Left renal cortex interstitium (tissue), 4 donors: Measurements from ENCODE around the gene MICU1. TPM values are rescaled to one million over a fixed set of nuclear protein-coding genes. Genes with fewer than 3 reads are reported as not detected.
"Not testable (repeated sequence)": the region's sequence is repeated elsewhere in the genome, so short reads cannot be mapped to it uniquely, and the experiment has no call there.

ENCODE experiments used
- DNase-seq, 4 donors: peaks; one replicate each; pipeline ENCODE4 v3.0.0-alpha.2; 2013; ENCODE audit warnings: low read depth in 4 of 4, low spot score in 2 of 4, missing footprints in 1 of 4
- polyA plus RNA-seq, 4 donors: library from polyadenylated mRNA; unstranded; fragments of 120-200 nt; gene quantifications; one replicate each; pipeline ENCODE4 v1.2.1, GENCODE V29; 2013; ENCODE audit not compliant: insufficient read length in 4 of 4

Gene MICU1
- polyA plus RNA-seq, result 10 to 100 TPM; 66.3 to 91.3 (median 75.7) TPM

GRCh38 chr10:72625608-72626443 is at the start of gene MICU1:
TSS of gene MICU1 (minus strand) at chr10:72626079. CDS start at chr10:72566793, 59,286 bp downstream.
- peak; percentile 79 to 96 (median 90) for DNase-seq

- DNase-seq, result not testable (repeated sequence)
These were observed 48.3 kb upstream of the MICU1 start for GRCh38 chr10:72674174-72674573.

- no peak for DNase-seq
These were observed 47.4 kb upstream of the MICU1 start for GRCh38 chr10:72673280-72673679.

GRCh38 chr10:72667207-72667864 is 41.5 kb upstream of the MICU1 start:
- DNase-seq, result no peak

- no peak for DNase-seq
These were observed 40.0 kb upstream of the MICU1 start for GRCh38 chr10:72665925-72666324.

GRCh38 chr10:72663971-72664370 is 38.1 kb upstream of the MICU1 start:
- no peak for DNase-seq

GRCh38 chr10:72661431-72661830 is 35.6 kb upstream of the MICU1 start:
- DNase-seq, result no peak

GRCh38 chr10:72660220-72660619 is 34.3 kb upstream of the MICU1 start:
- no peak for DNase-seq

- no peak for DNase-seq
These were observed 33.8 kb upstream of the MICU1 start for GRCh38 chr10:72659694-72660093.

- no peak for DNase-seq
These were observed 33.0 kb upstream of the MICU1 start for GRCh38 chr10:72658696-72659400.

- DNase-seq, result no peak
These were observed 28.8 kb upstream of the MICU1 start for GRCh38 chr10:72654720-72655119.

GRCh38 chr10:72653383-72654096 is 27.7 kb upstream of the MICU1 start:
- DNase-seq, result no peak

- no peak for DNase-seq
These were observed 23.4 kb upstream of the MICU1 start for GRCh38 chr10:72649291-72649690.

- DNase-seq, result no peak
These were observed 22.4 kb upstream of the MICU1 start for GRCh38 chr10:72648301-72648700.

GRCh38 chr10:72646971-72647370 is 21.1 kb upstream of the MICU1 start:
- DNase-seq, result not testable (repeated sequence)

- no peak for DNase-seq
These were observed 19.5 kb upstream of the MICU1 start for GRCh38 chr10:72645263-72645858.

- no peak for DNase-seq
These were observed 16.4 kb upstream of the MICU1 start for GRCh38 chr10:72642318-72642717.

- DNase-seq, result no peak
These were observed 13.6 kb upstream of the MICU1 start for GRCh38 chr10:72639441-72639873.

- no peak for DNase-seq
These were observed 12.9 kb upstream of the MICU1 start for GRCh38 chr10:72638586-72639440.
